HG02870 (cell line): Measurements from ENCODE around the gene FUBP1.
"Not testable (repeated sequence)": the region's sequence is repeated elsewhere in the genome, so short reads cannot be mapped to it uniquely, and the experiment has no call there.

Experiments used
- ATAC-seq: cut with Tn5 transposase; IDR thresholded peaks from one replicate; pipeline ENCODE4 v1.9.1; 2021; ENCODE audit warnings: mild to moderate bottlenecking, moderate library complexity; ENCODE audit not compliant: unreplicated experiment

FUBP1 gene

DNA sequence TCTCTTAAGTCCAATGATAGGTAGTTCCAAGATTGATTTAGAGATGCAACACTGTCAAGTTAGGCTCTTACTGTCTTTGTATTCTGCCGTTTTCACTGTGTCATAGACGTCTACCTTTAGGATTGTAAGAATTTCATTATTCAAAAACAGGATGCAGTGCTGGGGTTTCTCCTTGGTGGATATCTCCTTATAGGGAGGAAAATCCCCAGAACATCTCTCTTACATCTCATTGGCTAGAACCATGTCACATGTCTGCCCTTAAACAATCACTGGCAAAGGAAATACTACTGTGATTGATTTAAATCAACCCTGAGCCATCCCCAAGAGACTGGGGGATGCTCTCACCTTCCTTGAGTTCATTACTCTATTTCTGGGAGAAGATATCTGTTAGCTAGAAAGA, 10.9 kb upstream of the FUBP1 start:
- ATAC-seq = no peak

DNA sequence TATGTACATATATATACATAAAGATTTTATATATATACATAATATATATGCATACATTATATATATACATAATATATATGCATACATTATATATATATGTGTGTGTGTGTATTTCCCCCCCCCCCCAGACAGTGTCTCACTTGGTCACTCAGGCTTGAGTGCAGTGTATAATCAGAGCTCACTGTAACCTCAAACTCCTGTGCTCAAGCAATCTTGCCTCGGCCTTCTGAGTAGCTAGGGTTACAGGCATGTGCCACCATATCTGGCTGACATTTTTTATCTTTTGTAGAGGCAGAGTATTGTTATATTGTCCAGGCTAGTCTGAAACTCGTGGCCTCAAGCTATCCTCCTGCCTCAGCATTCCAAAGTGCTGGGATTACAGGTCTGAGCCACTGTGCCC, 9.0 kb upstream of the FUBP1 start:
- no peak for ATAC-seq

- ATAC-seq = no peak
These were observed 7.9 kb upstream of the FUBP1 start for GRCh38 chr1:77986810-77987209.

DNA sequence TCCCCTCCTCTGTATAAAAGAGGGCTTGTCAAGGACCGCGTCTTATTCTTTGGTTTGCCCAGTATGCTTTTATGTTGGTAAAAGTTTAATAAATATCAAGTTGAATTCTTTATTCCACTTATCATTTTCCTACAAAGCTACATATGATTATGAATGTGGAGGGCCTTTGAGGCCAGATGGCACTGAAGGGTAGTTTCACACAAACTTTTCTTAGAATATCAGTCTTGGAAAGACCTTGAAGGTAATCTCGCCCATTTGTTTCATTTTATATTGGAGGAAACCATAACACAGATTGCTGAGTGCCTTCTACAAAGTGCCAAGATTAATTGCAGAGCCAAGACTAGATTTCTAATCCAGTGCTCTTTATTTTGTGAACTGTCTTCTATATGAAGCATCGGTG, 5.8 kb upstream of the FUBP1 start:
- no peak for ATAC-seq

DNA sequence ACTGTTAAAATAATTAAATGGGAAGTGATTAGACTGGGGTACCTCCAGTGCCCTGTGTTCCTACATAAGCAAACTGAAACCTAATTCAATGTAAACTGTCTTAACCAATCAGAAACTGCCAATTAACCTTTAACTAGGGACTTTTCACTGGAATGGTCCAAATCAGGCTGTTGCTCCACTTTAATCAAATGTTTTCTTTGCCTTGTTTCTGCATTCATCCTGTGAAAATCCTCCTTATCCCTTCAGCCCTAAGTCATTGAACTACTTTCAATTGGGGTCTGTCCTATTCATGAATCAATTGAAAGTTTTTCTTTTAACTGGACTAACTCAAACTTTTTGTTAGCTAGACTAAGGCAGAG, 5.1 kb upstream of the FUBP1 start:
- no peak for ATAC-seq

- ATAC-seq = not testable (repeated sequence)
These were observed 4.6 kb upstream of the FUBP1 start for GRCh38 chr1:77983352-77983996.

DNA sequence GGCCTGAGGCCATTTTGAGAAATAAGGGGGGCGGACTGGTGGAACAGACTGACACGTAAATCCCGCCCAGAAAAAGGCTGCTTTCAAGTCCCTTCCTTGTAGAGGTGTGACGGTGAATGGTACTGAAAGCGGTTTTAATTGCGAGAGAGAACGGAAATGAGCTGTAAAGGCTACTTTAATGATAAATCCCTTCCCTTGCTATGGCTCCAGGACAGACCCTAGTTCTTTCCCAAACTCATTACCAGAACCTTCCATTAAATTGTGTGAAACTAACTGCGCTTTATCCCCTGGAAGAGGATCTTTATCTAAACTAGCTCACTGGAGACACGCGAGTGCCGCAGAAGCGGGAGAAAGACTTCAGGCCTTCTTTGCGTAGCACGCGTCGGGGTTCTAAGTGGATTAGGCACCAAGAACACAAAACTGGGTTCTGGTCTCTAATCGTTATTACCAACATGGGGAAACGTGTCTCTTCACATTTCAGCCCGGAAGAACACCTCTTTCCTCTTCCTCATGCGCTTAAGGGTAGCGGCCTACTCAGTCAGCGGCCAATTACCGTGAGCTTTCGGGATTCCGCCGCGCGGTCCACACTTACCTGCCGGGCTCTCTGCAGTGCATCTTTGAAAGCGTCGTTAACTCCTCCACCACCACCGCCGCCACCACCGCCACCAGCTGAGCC, 441 bp downstream of the FUBP1 start:
- peak; percentile 70 for ATAC-seq

DNA sequence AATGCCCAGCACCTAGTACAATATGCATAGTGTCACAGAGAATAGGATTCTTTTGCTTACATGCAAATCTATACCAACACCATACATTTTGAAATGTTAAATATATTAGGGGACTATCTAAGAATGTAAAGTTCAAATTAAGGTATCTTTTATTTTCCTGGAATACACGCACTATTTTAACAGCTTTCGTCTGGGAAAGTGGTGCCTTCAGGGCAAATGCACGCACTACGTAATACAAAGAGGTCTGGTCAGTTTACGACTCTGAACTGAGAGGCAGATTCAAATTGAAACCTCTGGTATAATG, 931 bp downstream of the FUBP1 start:
- no peak for ATAC-seq

- ATAC-seq = no peak
These were observed 2.3 kb downstream of the FUBP1 start for GRCh38 chr1:77976433-77977076.

DNA sequence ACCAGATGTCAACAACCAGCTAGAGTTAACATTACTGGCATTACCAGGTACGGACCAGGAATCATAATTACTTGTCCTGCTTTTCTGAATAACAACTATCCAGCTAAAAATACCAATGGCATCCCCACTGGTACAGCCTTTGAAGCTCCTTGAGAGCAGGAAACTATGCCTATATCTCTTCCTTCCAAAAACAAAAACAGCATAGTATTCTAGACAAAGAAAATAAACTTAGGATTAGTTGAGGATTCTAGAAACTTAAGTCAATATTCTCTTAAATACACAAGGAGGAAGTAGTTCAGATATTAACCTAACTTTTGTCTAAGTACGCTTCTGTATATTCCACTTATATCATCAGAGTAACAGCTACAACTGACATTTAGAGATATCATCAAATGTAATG, 3.0 kb downstream of the FUBP1 start:
- ATAC-seq = no peak

DNA sequence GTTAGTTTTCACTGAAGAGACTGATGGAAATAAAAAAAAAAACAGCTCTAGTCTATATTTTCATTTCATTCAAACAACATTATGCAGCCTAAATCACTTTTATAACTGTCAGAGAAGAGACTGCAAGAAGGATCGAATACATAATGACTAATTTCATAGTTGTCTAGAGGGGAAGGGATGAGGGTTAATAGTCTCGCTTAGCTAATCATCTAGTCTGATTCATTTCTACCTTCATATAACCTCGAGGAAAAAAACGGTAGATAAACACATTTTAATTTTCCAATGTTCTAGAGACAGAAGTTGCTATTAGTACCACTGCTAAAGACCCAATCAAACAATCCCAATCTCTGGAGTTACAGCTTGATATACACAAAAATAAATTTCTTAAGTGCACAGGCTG, 3.5 kb downstream of the FUBP1 start:
- ATAC-seq = no peak

DNA sequence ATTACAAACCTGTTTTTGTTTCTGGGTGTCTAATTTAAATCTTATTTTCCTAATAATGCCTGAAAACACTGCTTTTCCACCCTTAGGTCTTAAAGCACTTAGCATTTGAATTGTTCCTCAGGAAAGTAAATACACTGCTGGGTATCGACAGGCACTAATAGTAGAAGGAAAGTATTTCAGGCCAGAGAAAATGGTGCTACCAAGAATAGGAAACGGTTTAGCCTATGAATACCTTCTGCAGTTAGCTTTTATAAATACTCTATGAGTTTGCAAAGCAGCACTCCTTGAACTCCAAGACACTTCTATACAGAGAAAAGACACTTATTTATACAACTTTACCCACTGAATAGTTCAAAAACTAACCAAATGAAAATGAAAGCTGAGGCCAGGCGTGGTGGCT, 6.8 kb downstream of the FUBP1 start:
- ATAC-seq = no peak

- no peak for ATAC-seq
These were observed 8.7 kb downstream of the FUBP1 start for GRCh38 chr1:77970192-77970591.

- ATAC-seq = no peak
These were observed 12.6 kb downstream of the FUBP1 start for GRCh38 chr1:77966291-77966690.

DNA sequence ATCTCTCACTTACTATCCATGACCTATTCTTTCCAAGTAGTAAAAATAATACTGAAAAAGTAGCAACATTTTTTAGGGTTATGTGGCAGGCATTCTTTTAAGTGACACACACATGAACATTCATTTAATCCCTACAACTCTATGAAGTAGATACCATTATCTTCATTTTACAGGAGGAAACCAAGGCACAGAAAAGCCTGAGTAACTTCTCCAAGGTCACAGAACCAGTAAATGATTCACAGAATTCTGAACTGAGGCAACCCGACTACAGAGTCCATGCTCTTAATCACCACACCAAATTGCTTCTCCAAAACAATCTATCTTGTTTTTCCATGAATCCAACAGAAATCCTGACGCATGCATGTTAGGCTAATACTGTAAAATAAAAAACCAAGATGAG, 17.5 kb downstream of the FUBP1 start:
- no peak for ATAC-seq

DNA sequence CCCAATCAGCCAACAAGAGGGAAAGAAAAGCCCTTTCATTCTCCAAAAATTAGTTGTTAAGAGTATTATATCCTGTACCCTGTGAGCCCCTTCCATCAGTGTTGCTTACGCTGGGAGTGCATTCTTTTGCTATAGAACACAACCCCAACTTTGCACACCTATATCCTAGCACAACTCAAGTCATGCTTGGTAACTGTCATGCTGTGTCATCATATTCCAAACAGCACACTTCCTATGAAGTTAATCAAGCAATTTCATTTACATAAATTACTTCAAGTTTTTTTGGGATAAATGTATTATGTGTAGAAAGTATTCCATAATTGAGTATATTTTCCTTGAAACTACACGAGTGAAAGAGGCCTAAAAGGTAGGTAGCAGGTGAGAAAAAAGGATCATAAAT, 20.0 kb downstream of the FUBP1 start:
- no peak for ATAC-seq

- ATAC-seq = no peak
These were observed 20.5 kb downstream of the FUBP1 start for GRCh38 chr1:77958391-77958790.

- no peak for ATAC-seq
These were observed 22.4 kb downstream of the FUBP1 start for GRCh38 chr1:77956464-77956863.

GRCh38 chr1:77955709-77956108, 23.2 kb downstream of the FUBP1 start:
- ATAC-seq = no peak

GRCh38 chr1:77954521-77954920, 24.4 kb downstream of the FUBP1 start:
- ATAC-seq = no peak

DNA sequence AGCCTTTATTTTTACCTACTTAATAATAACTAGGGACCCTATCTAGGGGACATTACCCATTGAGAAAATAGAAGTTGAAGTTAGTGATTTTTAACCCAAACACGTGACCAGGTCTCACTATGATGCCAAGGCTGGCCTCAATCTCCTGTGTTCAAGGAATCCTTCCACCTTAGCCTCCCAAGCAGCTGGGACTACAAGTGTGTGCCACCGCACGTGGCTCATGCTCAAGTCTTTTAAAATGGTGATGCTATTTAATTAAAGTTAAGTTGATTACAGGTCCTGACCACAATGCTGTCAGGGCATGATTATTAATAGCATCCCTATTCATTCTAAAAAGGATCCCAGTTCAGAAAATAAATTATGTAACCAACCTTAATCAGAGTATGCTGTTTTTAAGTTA, 25.0 kb downstream of the FUBP1 start:
- ATAC-seq = no peak

- no peak for ATAC-seq
These were observed 27.5 kb downstream of the FUBP1 start for GRCh38 chr1:77951328-77951727.

GRCh38 chr1:77950873-77951272, 28.0 kb downstream of the FUBP1 start:
- ATAC-seq = peak; percentile 61
